Cardiac muscle cell (in vitro differentiated cells and primary cell): ENCODE results near the gene POU3F3. TPM values are rescaled to one million over a fixed set of nuclear protein-coding genes. Genes with fewer than 3 reads are reported as not detected.

Experiments
- DNase-seq, 2 donors: peaks; one replicate each; pipeline versions ENCODE4 v3.0.0 to v3.0.0-alpha.2; 2010 to 2017; ENCODE audit warnings: low read depth in 1 of 2, low spot score in 1 of 2
- H3K27ac ChIP-seq: fragments of 200-600 bp; sonication (generic); 2 replicates; pipeline ENCODE4 v1.5.1; 2016
- H3K27me3 ChIP-seq: fragments of 200-600 bp; sonication (generic); 2 replicates; pipeline ENCODE4 v1.6.0; 2016; ENCODE audit warnings: control low read depth
- H3K36me3 ChIP-seq: fragments of 200-600 bp; sonication (generic); 2 replicates; pipeline ENCODE4 v1.5.1; 2016; ENCODE audit warnings: control low read depth
- H3K4me1 ChIP-seq: fragments of 200-600 bp; sonication (generic); 2 replicates; pipeline ENCODE4 v1.8.1; 2017; ENCODE audit warnings: low read depth, mild to moderate bottlenecking, mixed run types
- H3K4me3 ChIP-seq: fragments of 200-600 bp; sonication (generic); 2 replicates; pipeline ENCODE4 v1.5.1; 2016; ENCODE audit warnings: mild to moderate bottlenecking
- H3K9me3 ChIP-seq: fragments of 200-600 bp; sonication (generic); 2 replicates; pipeline ENCODE4 v1.5.1; 2017; ENCODE audit warnings: low read depth, mild to moderate bottlenecking, control low read depth
- CTCF ChIP-seq: IDR thresholded peaks from 2 replicates; pipeline ENCODE4 v1.5.1; 2012; ENCODE audit warnings: low read depth, mild to moderate bottlenecking, low read length
- polyA plus RNA-seq: library from polyadenylated mRNA; unstranded; fragments of >200 nt; fragmentation: Nextera tagmentation; extraction: Ambion mirVana; gene quantifications from 2 replicates; pipeline ENCODE4 v1.2.1, GENCODE V29; 2016
- total RNA-seq: library from RNA; depleted of rRNA; stranded (reverse); fragments of >200 nt; gene quantifications from 2 replicates; pipeline ENCODE4 v1.2.3, GENCODE V29; 2016

Gene POU3F3
- total and polyA plus RNA-seq, 2 experiments from 2014 or later, result not detected

- no peaks in the 10 kb centered on the region for H3K4me1 ChIP-seq
- H3K4me3 ChIP-seq, result no peak overlapping the region
- H3K36me3 ChIP-seq, result no peaks in the 10 kb centered on the region
- DNase-seq, result no peak
- H3K27ac ChIP-seq, result no peak overlapping the region
- no peaks in the 10 kb centered on the region for H3K27me3 ChIP-seq
- TF ChIP-seq CTCF, result no peak
- H3K9me3 ChIP-seq, result no peaks in the 10 kb centered on the region
Observed at GRCh38 chr2:104820126-104820525, 33.8 kb upstream of the POU3F3 start.

GRCh38 chr2:104825124-104825865 lies 28.6 kb upstream of the POU3F3 start:
- H3K27me3 ChIP-seq, result no peaks in the 10 kb centered on the region

GRCh38 chr2:104826016-104826415 lies 27.9 kb upstream of the POU3F3 start:
- Histone ChIP-seq H3K36me3 (no peaks in the 10 kb centered on the region), H3K27ac (no peak overlapping the region), H3K4me1 (no peaks in the 10 kb centered on the region), H3K4me3 (no peak overlapping the region), H3K27me3 (no peaks in the 10 kb centered on the region), H3K9me3 (no peaks in the 10 kb centered on the region)
- TF ChIP-seq CTCF, result no peak
- DNase-seq, result no peak

More at GRCh38 chr2:104825124-104825865, 28.6 kb upstream of the POU3F3 start:
- no peak overlapping the region for H3K27ac ChIP-seq
- no peaks in the 10 kb centered on the region for H3K4me1 ChIP-seq
- no peak overlapping the region for H3K4me3 ChIP-seq
- DNase-seq, result no peak
- no peaks in the 10 kb centered on the region for H3K9me3 ChIP-seq
- no peak for TF ChIP-seq CTCF
- H3K36me3 ChIP-seq, result no peaks in the 10 kb centered on the region

GRCh38 chr2:104831742-104832141 lies 22.2 kb upstream of the POU3F3 start:
- TF ChIP-seq CTCF, result no peak
- Histone ChIP-seq H3K27ac (no peak overlapping the region), H3K36me3 (no peaks in the 10 kb centered on the region), H3K9me3 (peaks cover 2% of the 10 kb centered on the region), H3K27me3 (no peaks in the 10 kb centered on the region), H3K4me3 (no peak overlapping the region), H3K4me1 (no peaks in the 10 kb centered on the region)
- no peak for DNase-seq

GRCh38 chr2:104834431-104835153 lies 19.3 kb upstream of the POU3F3 start:
- H3K9me3 ChIP-seq, result peaks cover 2% of the 10 kb centered on the region
- no peak overlapping the region for H3K4me3 ChIP-seq
- peaks cover 16% of the 10 kb centered on the region for H3K27me3 ChIP-seq
- no peak for TF ChIP-seq CTCF
- no peak overlapping the region for H3K27ac ChIP-seq
- H3K36me3 ChIP-seq, result no peaks in the 10 kb centered on the region
- H3K4me1 ChIP-seq, result no peaks in the 10 kb centered on the region
- DNase-seq, result no peak
